Thyroid gland (tissue), 4 donors: ENCODE measurements around the gene GGT5. TPM values are rescaled to one million over a fixed set of nuclear protein-coding genes. Genes with fewer than 3 reads are reported as not detected.

ENCODE experiments used
- DNase-seq, 2 donors: peaks; one replicate each; pipeline ENCODE4 v3.0.0-alpha.2; 2019
- H3K27ac ChIP-seq, 3 donors: fragments of 200-600 bp; sonication (generic); 1 replicate in 2 of 3; 2 replicates in 1 of 3; pipeline ENCODE4 v1.5.1; 2016 to 2019; ENCODE audit warnings: mild to moderate bottlenecking in 1 of 3, moderate library complexity in 1 of 3
- H3K27me3 ChIP-seq: fragments of 200-600 bp; sonication (generic); one replicate; pipeline ENCODE4 v1.5.1; 2019
- H3K36me3 ChIP-seq, 2 donors: fragments of 200-600 bp; sonication (generic); one replicate each; pipeline ENCODE4 v1.5.1; 2016 to 2019
- H3K4me1 ChIP-seq, 2 donors: fragments of 200-600 bp; sonication (generic); one replicate each; pipeline ENCODE4 v1.5.1; 2017 to 2019
- H3K4me3 ChIP-seq, 3 donors: fragments of 200-600 bp; sonication (generic); replicated peaks in 1 of 3; 1 replicate in 2 of 3; 2 replicates in 1 of 3; pipeline ENCODE4 v1.5.1; 2016; ENCODE audit warnings: mild to moderate bottlenecking in 1 of 3
- H3K9me3 ChIP-seq: fragments of 200-600 bp; sonication (generic); one replicate; pipeline ENCODE4 v1.5.1; 2017
- POLR2A ChIP-seq, 2 donors: fragments of 450-650 bp; IDR thresholded peaks; one replicate each; pipeline ENCODE4 v1.6.1; 2017; ENCODE audit warnings: antibody characterized with exemption in 2 of 2, mild to moderate bottlenecking in 2 of 2, moderate library complexity in 1 of 2
- WGBS, 2 donors: methylation state at CpG; one replicate each; pipeline ENCODE4 v1.1.5; 2017; 5-methylcytosine and 5-hydroxymethylcytosine counted together
- intact Hi-C: fragments of 100-400 bp; cut with DNase I; formaldehyde crosslinking; loops from one replicate; pipeline ENCODE4 v1.15.1; 2023
- total RNA-seq, 4 donors: library from RNA; depleted of rRNA; stranded (reverse); fragments of >200 nt; gene quantifications; one replicate each; pipeline ENCODE4 v1.2.3, GENCODE V29; 2016
- TF ChIP-seq, protein P1 (sequence below), 6 experiments: fragments of 200-600 bp in 3 of 6; fragments of 450-650 bp in 3 of 6; sonication (generic) in 3 of 6; IDR thresholded peaks; one replicate each; pipeline ENCODE4 v1.5.1; 2016 to 2019; ENCODE audit warnings: antibody characterized with exemption in 6 of 6, mild to moderate bottlenecking in 2 of 6, inconsistent platforms in 1 of 6, moderate library complexity in 1 of 6

GGT5 gene
- total RNA-seq, 4 donors from 2014 or later, result 59.0 to 99.3 (median 86.3) TPM

DNA sequence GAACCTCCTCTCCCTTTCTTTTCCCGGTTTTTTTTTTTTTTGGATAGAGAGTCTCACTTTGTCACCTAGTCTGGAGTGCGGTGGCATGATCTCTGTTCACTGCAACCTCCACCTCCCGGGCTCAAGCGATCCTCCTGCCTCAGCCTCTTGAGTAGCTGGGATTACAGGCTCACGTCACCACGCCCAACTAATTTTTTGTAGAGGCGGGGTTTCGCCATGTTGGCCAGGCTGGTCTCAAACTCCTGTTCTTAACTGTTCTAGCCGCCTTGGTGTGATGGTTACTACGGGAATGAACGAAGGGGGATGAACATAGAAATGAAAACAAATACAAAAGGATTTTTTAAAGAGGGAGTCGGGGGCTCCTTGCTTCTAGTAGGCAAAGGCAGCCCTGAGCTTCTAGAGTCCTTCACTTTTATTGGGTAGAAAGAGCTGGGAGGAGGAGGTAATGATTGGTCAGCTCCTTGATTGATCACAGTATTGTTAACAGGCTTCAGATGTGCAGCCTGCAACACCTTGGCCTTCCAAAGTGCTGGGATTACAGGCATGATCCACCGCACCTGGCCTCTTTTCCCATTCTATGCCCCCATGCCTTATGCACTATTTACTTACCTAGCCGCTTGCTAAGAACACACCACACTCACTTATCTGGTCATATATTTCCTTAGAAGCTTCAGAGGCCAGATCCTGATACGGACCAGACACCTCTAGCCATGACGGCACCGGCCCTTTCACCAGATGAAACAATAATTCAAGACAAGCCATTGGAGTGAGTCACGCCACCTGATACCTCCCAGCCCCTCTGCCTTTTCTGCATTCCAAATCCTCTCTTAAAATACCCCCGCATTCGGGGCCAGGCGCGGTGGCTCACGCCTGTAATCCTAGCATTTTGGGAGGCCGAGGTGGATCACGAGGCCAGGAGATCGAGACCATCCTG lies 42.9 kb downstream of the GGT5 start:
- Histone ChIP-seq H3K4me3 (no peak overlapping the region), H3K27me3 (no peaks in the 10 kb centered on the region), H3K27ac (no peak overlapping the region), H3K4me1 (peaks cover 22 to 48% of the 10 kb centered on the region in 2 donors), H3K9me3 (no peaks in the 10 kb centered on the region), H3K36me3 (no peaks in the 10 kb centered on the region)
- WGBS, 2 donors, result 96 to 97% methylated on average over 26 of the region's 26 CpGs
- intact Hi-C loops, result no loop called here
- DNase-seq, result no peak
- TF ChIP-seq, protein P1, sequence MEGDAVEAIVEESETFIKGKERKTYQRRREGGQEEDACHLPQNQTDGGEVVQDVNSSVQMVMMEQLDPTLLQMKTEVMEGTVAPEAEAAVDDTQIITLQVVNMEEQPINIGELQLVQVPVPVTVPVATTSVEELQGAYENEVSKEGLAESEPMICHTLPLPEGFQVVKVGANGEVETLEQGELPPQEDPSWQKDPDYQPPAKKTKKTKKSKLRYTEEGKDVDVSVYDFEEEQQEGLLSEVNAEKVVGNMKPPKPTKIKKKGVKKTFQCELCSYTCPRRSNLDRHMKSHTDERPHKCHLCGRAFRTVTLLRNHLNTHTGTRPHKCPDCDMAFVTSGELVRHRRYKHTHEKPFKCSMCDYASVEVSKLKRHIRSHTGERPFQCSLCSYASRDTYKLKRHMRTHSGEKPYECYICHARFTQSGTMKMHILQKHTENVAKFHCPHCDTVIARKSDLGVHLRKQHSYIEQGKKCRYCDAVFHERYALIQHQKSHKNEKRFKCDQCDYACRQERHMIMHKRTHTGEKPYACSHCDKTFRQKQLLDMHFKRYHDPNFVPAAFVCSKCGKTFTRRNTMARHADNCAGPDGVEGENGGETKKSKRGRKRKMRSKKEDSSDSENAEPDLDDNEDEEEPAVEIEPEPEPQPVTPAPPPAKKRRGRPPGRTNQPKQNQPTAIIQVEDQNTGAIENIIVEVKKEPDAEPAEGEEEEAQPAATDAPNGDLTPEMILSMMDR (IDR thresholded peaks at IDR 0.05), result no peak
- TF ChIP-seq POLR2A (IDR thresholded peaks at IDR 0.05), result no peak

DNA sequence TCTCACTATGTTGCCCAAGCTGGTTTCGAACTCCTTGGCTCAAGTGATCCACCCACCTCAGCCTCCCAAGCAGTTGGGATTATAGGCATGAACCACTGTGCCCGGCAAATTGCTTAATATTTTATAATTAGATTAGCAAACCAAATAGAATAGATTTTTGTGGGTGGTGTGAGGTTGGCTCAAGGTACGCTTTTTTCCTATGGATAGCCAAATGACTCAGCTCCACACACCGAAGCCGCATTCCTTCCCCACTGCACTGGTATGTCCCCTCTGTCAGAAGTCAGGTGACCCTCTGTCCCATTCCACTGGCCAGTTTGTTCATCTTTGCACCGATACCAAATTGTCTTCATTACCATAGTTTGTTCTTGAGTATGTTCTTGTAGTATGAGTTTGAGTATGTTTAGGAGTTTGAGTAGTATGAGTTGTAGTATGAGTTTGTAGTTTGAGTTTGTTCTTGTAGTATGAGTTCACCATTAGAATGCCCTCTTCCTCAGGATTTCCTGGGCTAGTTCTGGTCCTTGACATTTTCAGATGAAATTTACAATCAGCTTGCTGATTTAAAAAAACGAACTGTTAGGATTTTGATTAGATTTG lies 44.2 kb downstream of the GGT5 start:
- Histone ChIP-seq H3K9me3 (no peaks in the 10 kb centered on the region), H3K4me1 (peaks cover 23 to 47% of the 10 kb centered on the region in 2 donors), H3K36me3 (no peaks in the 10 kb centered on the region), H3K27ac (no peak overlapping the region), H3K4me3 (no peak overlapping the region), H3K27me3 (no peaks in the 10 kb centered on the region)
- no peak for TF ChIP-seq POLR2A (IDR thresholded peaks at IDR 0.05)
- TF ChIP-seq, protein P1 (IDR thresholded peaks at IDR 0.05), result no peak
- DNase-seq, result no peak
- intact Hi-C loops, result no loop called here
- WGBS, 2 donors, result 88% methylated on average over 7 of the region's 7 CpGs

DNA sequence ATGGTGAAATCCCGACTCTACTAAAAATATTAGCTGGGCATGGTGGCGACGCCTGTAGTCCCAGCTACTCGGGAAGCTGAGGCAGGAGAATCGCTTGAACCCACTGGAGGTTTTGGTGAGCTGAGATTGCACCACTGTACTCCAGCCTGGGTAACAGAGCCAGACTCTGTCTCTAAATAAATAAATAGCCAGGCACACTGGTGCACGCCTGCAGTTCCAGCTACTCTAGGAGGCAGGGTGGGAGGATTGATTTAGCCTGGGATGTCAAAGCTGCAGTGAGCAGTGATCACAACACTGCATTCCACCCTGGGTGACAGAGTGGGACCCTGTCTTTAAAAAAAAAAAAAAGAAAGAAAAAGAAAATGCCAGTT lies 46.2 kb downstream of the GGT5 start:
- DNase-seq, result peak; percentile 36 to 46
- no peaks in the 10 kb centered on the region for H3K36me3 ChIP-seq
- no peak overlapping the region for H3K4me3 ChIP-seq
- WGBS, 2 donors, result 87 to 89% methylated on average over 4 to 6 of the region's 6 CpGs
- H3K9me3 ChIP-seq, result no peaks in the 10 kb centered on the region
- intact Hi-C loops, result no loop called here
- H3K4me1 ChIP-seq, result peaks cover 23 to 41% of the 10 kb centered on the region in 2 donors
- peak overlapping the region; percentile 77 to 87 (median 84) for H3K27ac ChIP-seq
- no peak for TF ChIP-seq POLR2A (IDR thresholded peaks at IDR 0.05)
- TF ChIP-seq, protein P1 (IDR thresholded peaks at IDR 0.05), result no peak
- H3K27me3 ChIP-seq, result no peaks in the 10 kb centered on the region

DNA sequence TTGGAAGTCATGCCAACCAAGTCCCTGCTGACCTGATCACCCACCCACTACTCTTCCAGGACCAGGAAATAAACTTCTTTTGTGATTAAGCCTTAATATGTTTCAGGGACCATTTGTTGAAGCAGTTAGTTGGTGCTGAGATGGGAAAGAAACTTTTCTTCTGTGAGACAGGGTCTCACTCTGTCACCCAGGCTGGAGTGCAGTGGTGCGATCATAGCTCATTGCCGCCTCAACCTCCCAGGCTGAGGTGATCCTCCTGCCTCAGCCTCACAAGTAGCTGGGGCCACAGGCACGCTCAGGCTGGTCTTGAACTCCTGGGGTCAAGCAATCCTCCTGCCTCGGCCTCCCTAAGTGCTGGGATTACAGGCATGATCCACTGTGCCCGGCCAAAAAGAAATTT lies 53.0 kb downstream of the GGT5 start:
- Histone ChIP-seq H3K4me3 (no peak overlapping the region), H3K4me1 (peaks cover 24 to 43% of the 10 kb centered on the region in 2 donors), H3K36me3 (no peaks in the 10 kb centered on the region), H3K27ac (peak overlapping the region in 2 of 3 donors; percentile 87 to 91), H3K27me3 (no peaks in the 10 kb centered on the region), H3K9me3 (no peaks in the 10 kb centered on the region)
- DNase-seq, result no peak
- intact Hi-C loops, result no loop called here
- TF ChIP-seq, protein P1 (IDR thresholded peaks at IDR 0.05), result no peak
- TF ChIP-seq POLR2A (IDR thresholded peaks at IDR 0.05), result no peak
- WGBS, 2 donors, result 98 to 100% methylated on average over 5 of the region's 5 CpGs

DNA sequence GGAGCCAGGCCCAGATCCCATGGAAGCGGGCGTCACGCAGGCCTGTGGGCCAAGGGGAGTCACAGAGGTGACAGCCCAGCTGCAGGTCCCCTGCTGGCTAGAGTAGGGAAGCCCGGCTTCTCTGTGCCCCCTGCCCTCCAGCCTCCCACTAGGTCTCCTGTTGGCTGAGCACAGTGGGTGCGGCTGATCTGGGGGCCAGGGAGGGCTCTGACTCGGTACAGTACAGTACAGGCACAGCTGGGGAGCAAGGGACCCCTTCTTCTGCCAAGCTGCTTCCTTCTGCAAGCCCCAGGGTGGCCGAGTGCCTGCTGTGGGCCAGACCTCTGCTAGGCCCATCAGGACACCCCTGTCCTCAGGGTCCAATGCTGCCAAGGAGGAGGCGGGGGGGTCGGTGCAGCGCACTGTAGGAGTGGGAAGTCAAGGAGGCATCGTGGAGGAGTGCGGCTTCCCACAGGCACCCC lies 53.5 kb downstream of the GGT5 start:
- WGBS, 2 donors, result 75 to 85% methylated on average over 9 to 12 of the region's 12 CpGs
- intact Hi-C loops, result no loop called here
- Histone ChIP-seq H3K27ac (peak overlapping the region in 2 of 3 donors; percentile 87 to 91), H3K27me3 (no peaks in the 10 kb centered on the region), H3K4me3 (no peak overlapping the region), H3K4me1 (peaks cover 22 to 39% of the 10 kb centered on the region in 2 donors), H3K9me3 (no peaks in the 10 kb centered on the region), H3K36me3 (no peaks in the 10 kb centered on the region)
- DNase-seq, result peak; percentile 23 to 39
- TF ChIP-seq, protein P1 (IDR thresholded peaks at IDR 0.05), result no peak
- TF ChIP-seq POLR2A (IDR thresholded peaks at IDR 0.05), result no peak
